MM.1S (cell line): ENCODE results near the gene ULK1.
"Not testable (repeated sequence)": the region's sequence is repeated elsewhere in the genome, so short reads cannot be mapped to it uniquely, and the experiment has no call there.

ENCODE experiments used
- DNase-seq: peaks from one replicate; pipeline ENCODE4 v3.0.0-alpha.2; 2015
- H2AFZ ChIP-seq: fragments of 300-600 bp; sonication (generic); 2 replicates; pipeline ENCODE4 v1.6.0; 2016; ENCODE audit warnings: antibody characterized with exemption, low read length
- H3F3A ChIP-seq: fragments of 300-600 bp; sonication (generic); 2 replicates; pipeline ENCODE4 v1.6.1; 2016; ENCODE audit warnings: mild to moderate bottlenecking, antibody characterized with exemption, low read length, moderate library complexity, mixed read lengths; ENCODE audit not compliant: insufficient read depth
- H3K27ac ChIP-seq: fragments of 300-600 bp; sonication (generic); 2 replicates; pipeline ENCODE4 v1.5.1; 2016; ENCODE audit warnings: mild to moderate bottlenecking, low read length
- H3K27me3 ChIP-seq: fragments of 300-600 bp; sonication (generic); replicated peaks from 2 replicates; pipeline ENCODE4 v1.6.0; 2016; ENCODE audit warnings: low read length; ENCODE audit not compliant: insufficient read depth
- H3K36me3 ChIP-seq: fragments of 300-600 bp; sonication (generic); replicated peaks from 2 replicates; pipeline ENCODE4 v1.6.1; 2016; ENCODE audit warnings: mild to moderate bottlenecking, low read length, mixed read lengths; ENCODE audit not compliant: insufficient read depth
- H3K4me1 ChIP-seq: fragments of 300-600 bp; sonication (generic); 2 replicates; pipeline ENCODE4 v1.6.1; 2016; ENCODE audit warnings: low read length, mixed read lengths
- H3K4me2 ChIP-seq: fragments of 300-600 bp; sonication (generic); 2 replicates; pipeline ENCODE4 v1.6.0; 2016; ENCODE audit warnings: low read depth, low read length
- H3K4me3 ChIP-seq: fragments of 300-600 bp; sonication (generic); 2 replicates; pipeline ENCODE4 v1.5.1; 2016; ENCODE audit warnings: low read length, mixed read lengths
- H3K79me2 ChIP-seq: fragments of 300-600 bp; sonication (generic); 2 replicates; pipeline ENCODE4 v1.6.1; 2016; ENCODE audit warnings: mixed run types, low read length, mixed read lengths
- H3K9ac ChIP-seq: fragments of 300-600 bp; sonication (generic); 2 replicates; pipeline ENCODE4 v1.6.1; 2016; ENCODE audit warnings: low read length, mixed read lengths
- H3K9me2 ChIP-seq: fragments of 300-600 bp; sonication (generic); replicated peaks from 2 replicates; pipeline ENCODE4 v1.6.1; 2016; ENCODE audit warnings: mild to moderate bottlenecking, low read length, mixed read lengths; ENCODE audit not compliant: insufficient read depth
- H3K9me3 ChIP-seq: fragments of 300-600 bp; sonication (generic); replicated peaks from 2 replicates; pipeline ENCODE4 v1.6.1; 2016; ENCODE audit warnings: mild to moderate bottlenecking, low read length, mixed read lengths; ENCODE audit not compliant: insufficient read depth
- H4K20me1 ChIP-seq: fragments of 300-600 bp; sonication (generic); 2 replicates; pipeline ENCODE4 v1.6.1; 2016; ENCODE audit warnings: mild to moderate bottlenecking, low read length, moderate library complexity, mixed read lengths; ENCODE audit not compliant: insufficient read depth
- CTCF ChIP-seq: fragments of 300-600 bp; sonication (generic); IDR thresholded peaks from 2 replicates; pipeline ENCODE4 v1.5.1; 2016; ENCODE audit warnings: antibody characterized with exemption, low read length, mixed read lengths
- EZH2 ChIP-seq: fragments of 300-600 bp; sonication (generic); optimal IDR thresholded peaks from 2 replicates; pipeline ENCODE3; 2017; ENCODE audit warnings: low read depth, mild to moderate bottlenecking, antibody characterized with exemption, low read length, mixed read lengths
- EZH2phosphoT487 ChIP-seq: fragments of 300-600 bp; sonication (generic); IDR thresholded peaks from 2 replicates; pipeline ENCODE4 v1.6.1; 2018; ENCODE audit warnings: antibody characterized with exemption, low read length

ULK1 gene

GRCh38 chr12:131885543-131886057 is 8.8 kb upstream of the ULK1 start:
- Histone ChIP-seq H3K4me1 (no peaks in the 10 kb centered on the region), H4K20me1 (no peaks in the 10 kb centered on the region), H3K79me2 (no peaks in the 10 kb centered on the region), H3K4me3 (no peak overlapping the region), H3K9me3 (no peaks in the 10 kb centered on the region), H2AFZ (no peak overlapping the region), H3K36me3 (no peaks in the 10 kb centered on the region), H3K27ac (no peak overlapping the region), H3K27me3 (no peaks in the 10 kb centered on the region; the same call in 1 of the 2 replicates), H3K4me2 (no peak overlapping the region), H3F3A (no peaks in the 10 kb centered on the region), H3K9ac (no peak overlapping the region), H3K9me2 (no peaks in the 10 kb centered on the region)
- DNase-seq: no peak
- no peak for TF ChIP-seq EZH2
- no peak for TF ChIP-seq EZH2phosphoT487
- TF ChIP-seq CTCF: no peak

GRCh38 chr12:131891722-131892121 is 2.7 kb upstream of the ULK1 start:
- H3K27ac ChIP-seq, H2AFZ ChIP-seq, H3K4me2 ChIP-seq, DNase-seq, H4K20me1 ChIP-seq, H3K9ac ChIP-seq, H3K79me2 ChIP-seq, H3K27me3 ChIP-seq, H3K9me3 ChIP-seq, H3K36me3 ChIP-seq, H3K4me3 ChIP-seq, H3K4me1 ChIP-seq, H3F3A ChIP-seq, H3K9me2 ChIP-seq: not testable (repeated sequence)

- no peak overlapping the region for H3K27ac ChIP-seq
- no peak for DNase-seq
- no peak overlapping the region for H2AFZ ChIP-seq
- H3K9me3 ChIP-seq: no peaks in the 10 kb centered on the region
- H3F3A ChIP-seq: no peaks in the 10 kb centered on the region
- no peaks in the 10 kb centered on the region for H4K20me1 ChIP-seq
- H3K79me2 ChIP-seq: no peaks in the 10 kb centered on the region; the same call in 1 of the 2 replicates
- no peaks in the 10 kb centered on the region for H3K36me3 ChIP-seq
- TF ChIP-seq EZH2phosphoT487 (no peak), EZH2 (no peak), CTCF (no peak)
- no peaks in the 10 kb centered on the region for H3K9me2 ChIP-seq
- no peaks in the 10 kb centered on the region for H3K27me3 ChIP-seq
- H3K4me3 ChIP-seq: no peak overlapping the region
- H3K9ac ChIP-seq: no peak overlapping the region
- H3K4me2 ChIP-seq: no peak overlapping the region
- H3K4me1 ChIP-seq: no peaks in the 10 kb centered on the region
Observed at GRCh38 chr12:131892711-131893604, 1.5 kb upstream of the ULK1 start.
